ENCODE measurements around the gene SIDT2. TPM values are rescaled to one million over a fixed set of nuclear protein-coding genes. Genes with fewer than 3 reads are reported as not detected.

Gene SIDT2
- total and polyA plus RNA-seq, 8 donors: 15.1 to 310 (median 50.0) TPM

- intact Hi-C loops (cut with DNase I; ENCODE audit: low total_unique reads): no loop called here
- H3K4me3 ChIP-seq: no peak overlapping the region
- peaks cover 54 to 85% (median 74%) of the 10 kb centered on the region in 4 donors for H3K36me3 ChIP-seq
- H3K9me3 ChIP-seq: no peaks in the 10 kb centered on the region
- no peaks in the 10 kb centered on the region for H3K27me3 ChIP-seq
- no peak for TF ChIP-seq EP300 (IDR thresholded peaks at IDR 0.05)
- no peak for TF ChIP-seq CTCF (IDR thresholded peaks at IDR 0.05)
- TF ChIP-seq POLR2A (IDR thresholded peaks at IDR 0.05): no peak
- no peak for TF ChIP-seq POLR2AphosphoS5 (IDR thresholded peaks at IDR 0.05)
- 70 to 81% (median 76%) methylated on average over 2 of the region's 2 CpGs for WGBS, 5 donors
- peak overlapping the region in 2 of 5 donors; percentile 35 to 46 for H3K27ac ChIP-seq
- DNase-seq: no peak
- peaks cover 20 to 74% (median 45%) of the 10 kb centered on the region in 4 donors for H3K4me1 ChIP-seq
Observed at GRCh38 chr11:117159892-117160291, 18.7 kb upstream of the SIDT2 start.

- Histone ChIP-seq H3K9me3 (no peaks in the 10 kb centered on the region), H3K4me3 (no peak overlapping the region), H3K27ac (peak overlapping the region in 4 of 5 donors; percentile 29 to 61 (median 48)), H3K36me3 (peaks cover 61 to 85% (median 75%) of the 10 kb centered on the region in 4 donors), H3K27me3 (no peaks in the 10 kb centered on the region), H3K4me1 (peaks cover 21 to 75% (median 44%) of the 10 kb centered on the region in 4 donors)
- whole genome bisulfite sequencing, 5 donors: 28 to 51% (median 41%) methylated on average over 2 of the region's 2 CpGs
- peak in 1 of 2 donors; percentile 75 for DNase-seq
- intact Hi-C loops (cut with DNase I; ENCODE audit: low total_unique reads): no loop called here
- TF ChIP-seq EP300 (IDR thresholded peaks at IDR 0.05) (no peak), POLR2AphosphoS5 (IDR thresholded peaks at IDR 0.05) (peak in 1 of 3 donors; percentile 36)
Observed at GRCh38 chr11:117160826-117161225, 17.7 kb upstream of the SIDT2 start.

GRCh38 chr11:117166491-117166890 is 12.1 kb upstream of the SIDT2 start:
- Histone ChIP-seq H3K27ac (no peak overlapping the region), H3K4me3 (no peak overlapping the region), H3K36me3 (peaks cover 55 to 99% (median 97%) of the 10 kb centered on the region in 4 donors), H3K9me3 (no peaks in the 10 kb centered on the region), H3K27me3 (no peaks in the 10 kb centered on the region), H3K4me1 (peaks cover 4 to 51% (median 18%) of the 10 kb centered on the region in 4 donors)
- no peak for TF ChIP-seq CTCF (IDR thresholded peaks at IDR 0.05)
- intact Hi-C loops (cut with DNase I; ENCODE audit: low total_unique reads): no loop called here
- WGBS, 5 donors: 58 to 65% (median 62%) methylated on average over 1 of the region's 1 CpG
- DNase-seq: no peak

DNA sequence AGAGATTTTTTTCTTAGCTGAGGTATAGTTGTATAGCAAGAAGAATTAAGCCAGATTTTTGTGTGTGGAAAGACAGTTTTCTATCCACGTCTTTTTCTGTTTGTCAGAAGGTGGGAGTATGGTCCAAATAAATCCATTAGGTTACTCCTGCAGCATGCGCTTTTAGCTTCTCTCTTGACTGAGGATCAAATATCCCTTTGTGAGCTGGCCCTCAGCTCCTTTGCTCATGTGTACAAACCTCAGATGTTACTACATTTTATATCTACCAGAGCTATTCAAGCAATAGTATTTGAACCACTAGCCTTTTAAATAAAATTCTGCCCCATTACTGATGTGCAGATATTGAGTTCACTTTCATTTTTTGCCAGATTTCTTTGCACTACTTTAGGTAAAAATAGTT is 8.8 kb upstream of the SIDT2 start:
- Histone ChIP-seq H3K27ac (peak overlapping the region in 1 of 5 donors; percentile 19), H3K36me3 (peaks cover 25 to 72% (median 67%) of the 10 kb centered on the region in 4 donors), H3K4me1 (peaks cover 14 to 60% (median 27%) of the 10 kb centered on the region in 4 donors), H3K27me3 (no peaks in the 10 kb centered on the region), H3K4me3 (no peak overlapping the region), H3K9me3 (no peaks in the 10 kb centered on the region)
- intact Hi-C loops (cut with DNase I; ENCODE audit: low total_unique reads): no loop called here
- no peak for TF ChIP-seq EP300 (IDR thresholded peaks at IDR 0.05)
- TF ChIP-seq CTCF (IDR thresholded peaks at IDR 0.05): no peak
- WGBS, 5 donors: 80 to 90% (median 85%) methylated on average over 2 of the region's 2 CpGs
- DNase-seq: no peak

- TF ChIP-seq POLR2AphosphoS5 (IDR thresholded peaks at IDR 0.05) (no peak), EP300 (IDR thresholded peaks at IDR 0.05) (no peak), POLR2A (IDR thresholded peaks at IDR 0.05) (no peak), CTCF (IDR thresholded peaks at IDR 0.05) (no peak)
- H3K9me3 ChIP-seq: no peaks in the 10 kb centered on the region
- peak in 1 of 2 donors; percentile 9 for DNase-seq
- H3K4me1 ChIP-seq: peaks cover 14 to 62% (median 27%) of the 10 kb centered on the region in 4 donors
- H3K4me3 ChIP-seq: no peak overlapping the region
- peaks cover 21 to 67% (median 62%) of the 10 kb centered on the region in 4 donors for H3K36me3 ChIP-seq
- WGBS, 5 donors: 78 to 89% (median 87%) methylated on average over 9 of the region's 9 CpGs
- H3K27me3 ChIP-seq: no peaks in the 10 kb centered on the region
- H3K27ac ChIP-seq: peak overlapping the region in 1 of 5 donors; percentile 19
- intact Hi-C loops (cut with DNase I; ENCODE audit: low total_unique reads): no loop called here
Observed at GRCh38 chr11:117170210-117170609, 8.3 kb upstream of the SIDT2 start.
